Trophoblast cell (in vitro differentiated cells and primary cell): ENCODE measurements around the gene ARSG.

ENCODE experiments used
- DNase-seq, 2 donors: peaks; one replicate each; pipeline ENCODE4 v3.0.0-alpha.2; 2016
- H2AFZ ChIP-seq: 2 replicates; pipeline ENCODE4 v1.6.1; 2013; ENCODE audit warnings: low read length, moderate library complexity, mild to moderate bottlenecking; ENCODE audit not compliant: insufficient read depth, poor library complexity
- H2AK5ac ChIP-seq: 2 replicates; pipeline ENCODE4 v1.6.1; 2013; ENCODE audit warnings: mild to moderate bottlenecking, low read length
- H2BK120ac ChIP-seq: 2 replicates; pipeline ENCODE4 v1.6.1; 2013; ENCODE audit warnings: low read length, mild to moderate bottlenecking, moderate library complexity; ENCODE audit not compliant: insufficient read depth, poor library complexity
- H2BK12ac ChIP-seq: 2 replicates; pipeline ENCODE4 v1.6.1; 2013; ENCODE audit warnings: mild to moderate bottlenecking, low read length, moderate library complexity
- H2BK5ac ChIP-seq: 2 replicates; pipeline ENCODE4 v1.6.1; 2013; ENCODE audit warnings: low read length, low read depth, moderate library complexity, mild to moderate bottlenecking; ENCODE audit not compliant: poor library complexity
- H3K14ac ChIP-seq: 2 replicates; pipeline ENCODE4 v1.6.1; 2013; ENCODE audit warnings: mild to moderate bottlenecking, low read length
- H3K18ac ChIP-seq: 2 replicates; pipeline ENCODE4 v1.6.1; 2013; ENCODE audit warnings: mild to moderate bottlenecking, low read length
- H3K23ac ChIP-seq: 2 replicates; pipeline ENCODE4 v1.6.1; 2013; ENCODE audit warnings: low read length
- H3K27ac ChIP-seq: 2 replicates; pipeline ENCODE4 v1.5.1; 2013; ENCODE audit warnings: low read depth, mild to moderate bottlenecking, inconsistent platforms, low read length, moderate library complexity
- H3K27me3 ChIP-seq: 2 replicates; pipeline ENCODE4 v1.6.1; 2013; ENCODE audit warnings: inconsistent platforms, mild to moderate bottlenecking, low read length, moderate library complexity; ENCODE audit not compliant: insufficient read depth
- H3K36me3 ChIP-seq, 2 experiments: 1 replicate in 1 of 2; 2 replicates in 1 of 2; pipeline ENCODE4 v1.6.1; 2013; ENCODE audit warnings: low read length in 2 of 2, mild to moderate bottlenecking in 2 of 2, moderate library complexity in 1 of 2; ENCODE audit not compliant: insufficient read depth in 2 of 2, control insufficient read depth in 1 of 2
- H3K4ac ChIP-seq: 2 replicates; pipeline ENCODE4 v1.6.1; 2013; ENCODE audit warnings: low read depth, mild to moderate bottlenecking, low read length, moderate library complexity
- H3K4me1 ChIP-seq, 2 experiments: 1 replicate in 1 of 2; 2 replicates in 1 of 2; pipeline ENCODE4 v1.6.1; 2013; ENCODE audit warnings: low read length in 2 of 2, mild to moderate bottlenecking in 2 of 2, moderate library complexity in 1 of 2; ENCODE audit not compliant: insufficient read depth in 2 of 2, control insufficient read depth in 1 of 2
- H3K4me2 ChIP-seq: 2 replicates; pipeline ENCODE4 v1.6.1; 2013; ENCODE audit warnings: inconsistent platforms, mild to moderate bottlenecking, low read length, moderate library complexity
- H3K4me3 ChIP-seq: 2 replicates; pipeline ENCODE4 v1.5.1; 2013; ENCODE audit warnings: mild to moderate bottlenecking, low read depth, low read length, inconsistent platforms
- H3K79me1 ChIP-seq: one replicate; pipeline ENCODE4 v1.6.1; 2013; ENCODE audit warnings: low read length
- H3K79me2 ChIP-seq: 2 replicates; pipeline ENCODE4 v1.6.1; 2013; ENCODE audit warnings: low read length, mild to moderate bottlenecking; ENCODE audit not compliant: control insufficient read depth, insufficient read depth, poor library complexity
- H3K9ac ChIP-seq: 2 replicates; pipeline ENCODE4 v1.6.1; 2013; ENCODE audit warnings: mild to moderate bottlenecking, low read length
- H3K9me3 ChIP-seq: 2 replicates; pipeline ENCODE4 v1.6.1; 2013; ENCODE audit warnings: low read depth, mild to moderate bottlenecking, control low read depth, inconsistent platforms, low read length; ENCODE audit not compliant: insufficient read depth
- H4K12ac ChIP-seq: 2 replicates; pipeline ENCODE4 v1.6.1; 2013; ENCODE audit warnings: low read depth, mild to moderate bottlenecking, low read length, moderate library complexity
- H4K8ac ChIP-seq: 2 replicates; pipeline ENCODE4 v1.6.1; 2013; ENCODE audit warnings: low read depth, mild to moderate bottlenecking, low read length, moderate library complexity
- H4K91ac ChIP-seq: one replicate; pipeline ENCODE4 v1.6.1; 2013; ENCODE audit warnings: low read depth, mild to moderate bottlenecking, low read length, moderate library complexity
- WGBS: extraction: QIAGEN DNeasy Blood & Tissue Kit; methylation state at CpG from one replicate; pipeline ENCODE4 v1.1.7; 2013; ENCODE audit warnings: missing lambda C conversion rate; ENCODE audit not compliant: insufficient read length, insufficient coverage; ENCODE audit errors: extremely low coverage; 5-methylcytosine and 5-hydroxymethylcytosine counted together

The ARSG gene

DNA sequence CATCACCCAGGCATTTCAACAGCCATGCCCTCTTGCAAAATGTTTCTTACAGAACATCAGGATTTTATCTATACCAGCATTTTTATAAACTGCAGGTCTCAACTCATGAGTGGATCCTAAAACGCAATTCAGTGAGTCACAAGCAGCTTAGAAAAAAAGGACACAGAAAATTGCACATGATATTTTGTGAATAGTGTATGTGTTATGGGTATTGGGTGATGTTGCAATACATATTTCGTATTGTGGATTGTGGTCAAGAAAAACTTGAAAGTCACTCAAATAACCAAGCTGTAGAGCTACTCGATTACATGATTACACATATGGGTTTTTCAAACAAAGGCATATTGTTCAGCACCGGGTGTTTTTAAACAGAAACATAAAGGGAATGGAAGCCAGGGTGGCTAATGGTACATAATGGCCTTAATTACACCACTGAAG, 164.6 kb downstream of the ARSG start:
- Histone ChIP-seq H3K23ac (no peak overlapping the region), H3K27ac (peak overlapping the region; percentile 77), H2BK120ac (no peak overlapping the region), H3K27me3 (no peaks in the 10 kb centered on the region), H2BK5ac (no peak overlapping the region), H2AK5ac (no peak overlapping the region), H4K12ac (no peak overlapping the region), H3K79me2 (peaks cover 2% of the 10 kb centered on the region), H2BK12ac (no peak overlapping the region), H3K79me1 (peaks cover 13% of the 10 kb centered on the region), H4K91ac (no peak overlapping the region), H3K36me3 (peaks cover 0 to under 1% of the 10 kb centered on the region in 2 experiments), H2AFZ (no peak overlapping the region), H3K4me3 (no peak overlapping the region), H3K4me2 (peak overlapping the region; percentile 88), H3K4me1 (peaks cover 8 to 13% of the 10 kb centered on the region in 2 experiments), H3K9ac (no peak overlapping the region), H3K9me3 (no peaks in the 10 kb centered on the region), H4K8ac (peak overlapping the region; percentile 33), H3K4ac (no peak overlapping the region), H3K18ac (no peak overlapping the region), H3K14ac (no peak overlapping the region)
- DNase-seq, result peak; percentile 74 to 95
- no CpG with 5 or more reads among the region's 4 CpGs for WGBS

DNA sequence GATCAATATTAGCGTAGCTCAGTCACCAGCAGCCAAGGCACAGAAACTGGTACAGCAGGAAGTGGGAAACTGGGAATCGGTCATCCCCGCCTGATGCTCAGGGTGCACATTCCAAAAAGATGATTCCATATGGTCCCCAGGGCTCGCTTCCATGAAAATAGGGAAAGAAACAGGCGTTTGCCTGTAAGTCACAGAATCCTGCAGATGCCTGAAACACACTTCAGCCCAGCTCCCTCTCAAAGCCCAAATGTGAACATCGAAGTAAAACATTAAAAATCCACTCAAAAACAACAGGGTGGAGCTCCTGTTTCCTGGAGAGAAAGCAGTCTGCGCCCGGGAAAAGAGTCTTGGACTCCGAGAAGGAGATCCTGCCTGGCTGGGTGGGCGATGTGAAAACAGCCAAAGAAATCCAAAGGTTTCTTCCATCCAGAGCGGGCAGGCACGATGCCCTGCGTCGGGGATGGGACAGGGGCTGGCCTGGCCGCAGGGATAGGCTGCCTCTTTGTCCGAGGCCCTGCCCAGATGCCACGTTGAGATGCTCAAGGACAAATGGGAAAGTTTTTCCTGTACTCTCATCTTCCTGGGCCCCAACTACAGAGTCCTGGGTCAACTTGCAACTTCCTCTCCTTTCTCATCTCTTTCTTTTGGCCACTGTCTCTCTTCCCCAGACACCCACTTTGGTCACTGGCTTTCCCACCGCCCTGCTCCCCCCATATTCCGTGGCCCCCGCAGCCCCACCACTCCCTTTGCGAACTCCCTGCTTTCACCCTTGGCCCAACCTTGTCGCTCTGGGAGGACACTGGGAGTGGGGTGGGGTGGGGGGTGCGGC, 165.3 kb downstream of the ARSG start:
- peak overlapping the region; percentile 90 for H3K9ac ChIP-seq
- H3K27ac ChIP-seq, result peak overlapping the region; percentile 77
- no peak overlapping the region for H2BK120ac ChIP-seq
- H3K23ac ChIP-seq, result no peak overlapping the region
- H3K79me1 ChIP-seq, result peaks cover 13% of the 10 kb centered on the region
- no peaks in the 10 kb centered on the region for H3K27me3 ChIP-seq
- H3K4ac ChIP-seq, result peak overlapping the region; percentile 74
- no peaks in the 10 kb centered on the region for H3K9me3 ChIP-seq
- H4K91ac ChIP-seq, result peak overlapping the region; percentile 72
- peak overlapping the region; percentile 78 for H2BK5ac ChIP-seq
- H3K4me3 ChIP-seq, result peak overlapping the region; percentile 95
- peak overlapping the region; percentile 61 for H4K12ac ChIP-seq
- H3K4me2 ChIP-seq, result peak overlapping the region; percentile 88
- no CpG with 5 or more reads among the region's 23 CpGs for WGBS
- peak overlapping the region; percentile 90 for H3K14ac ChIP-seq
- peak overlapping the region; percentile 43 for H2AK5ac ChIP-seq
- H3K18ac ChIP-seq, result no peak overlapping the region
- H4K8ac ChIP-seq, result peak overlapping the region; percentile 44
- peaks cover 2% of the 10 kb centered on the region for H3K79me2 ChIP-seq
- no peaks in the 10 kb centered on the region for H3K36me3 ChIP-seq
- DNase-seq, result peak; percentile 82 to 85
- no peak overlapping the region for H2BK12ac ChIP-seq
- no peak overlapping the region for H2AFZ ChIP-seq
- peaks cover 5 to 10% of the 10 kb centered on the region in 2 experiments for H3K4me1 ChIP-seq

- Histone ChIP-seq H3K4me2 (peak within 1 kb of the TSS; percentile 97), H4K12ac (peak within 1 kb of the TSS; percentile 61), H3K4ac (peak within 1 kb of the TSS; percentile 74), H2AFZ (peak within 1 kb of the TSS; percentile 12), H4K91ac (peak within 1 kb of the TSS; percentile 72), H3K4me3 (peak within 1 kb of the TSS; percentile 95), H3K27ac (peak within 1 kb of the TSS; percentile 77), H4K8ac (peak within 1 kb of the TSS; percentile 44), H3K36me3 (no peaks in the 10 kb centered on the region), H3K18ac (peak within 1 kb of the TSS; percentile 95), H3K23ac (no peak within 1 kb of the TSS), H3K14ac (peak within 1 kb of the TSS; percentile 90), H3K4me1 (peaks cover 3 to 8% of the 10 kb centered on the region in 2 experiments), H2BK120ac (peak within 1 kb of the TSS; percentile 35), H3K79me1 (peaks cover 13% of the 10 kb centered on the region), H2AK5ac (peak within 1 kb of the TSS; percentile 43), H3K27me3 (no peaks in the 10 kb centered on the region), H3K79me2 (peaks cover 2% of the 10 kb centered on the region), H2BK12ac (no peak within 1 kb of the TSS), H2BK5ac (peak within 1 kb of the TSS; percentile 78), H3K9me3 (no peaks in the 10 kb centered on the region), H3K9ac (peak within 1 kb of the TSS; percentile 90)
- WGBS, result no CpG with 5 or more reads among the region's 39 CpGs
- no peak for DNase-seq
These were observed 165.9 kb downstream of the ARSG start, which contains the start of gene WIPI1 for GRCh38 chr17:68457168-68457538. WIPI1 (minus strand) TSS chr17:68457496; CDS start chr17:68457421, 75 bp downstream.

DNA sequence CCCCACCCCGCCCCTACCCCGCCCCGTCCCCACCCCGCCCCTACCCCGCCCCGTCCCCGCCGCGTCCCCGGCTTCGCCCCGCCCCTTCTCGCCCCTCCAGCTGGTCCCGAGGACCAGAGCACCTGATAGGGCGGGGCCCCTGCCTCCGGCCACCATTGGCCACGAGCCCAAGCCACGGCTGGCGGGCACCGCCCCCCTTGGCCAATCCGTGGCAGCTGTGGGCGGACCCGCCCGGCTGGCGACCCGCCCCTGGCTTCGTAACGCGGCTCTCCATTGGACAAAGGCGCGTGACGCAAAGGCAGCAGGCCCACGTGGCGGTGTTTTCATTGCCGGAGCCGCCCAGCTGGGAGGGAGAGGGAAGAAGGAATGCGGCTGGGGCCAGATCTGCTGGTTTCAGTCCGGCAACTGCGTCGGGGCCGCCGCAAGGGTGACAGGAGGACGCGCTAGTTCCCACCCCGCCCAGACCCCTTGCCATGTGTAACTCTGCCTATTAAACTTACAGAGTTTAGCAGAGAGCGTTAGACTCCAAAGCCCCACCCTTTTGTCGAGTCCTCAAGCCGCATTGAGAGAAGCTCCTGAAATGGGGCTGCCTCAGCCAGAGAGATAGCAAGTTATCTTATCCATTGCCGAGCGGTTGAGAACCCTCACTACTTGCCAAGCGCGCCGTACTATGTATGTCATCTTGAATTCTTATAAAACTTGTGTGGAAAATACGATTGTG, 166.4 kb downstream of the ARSG start:
- peaks cover 2% of the 10 kb centered on the region for H3K79me2 ChIP-seq
- H3K27ac ChIP-seq, result peak overlapping the region; percentile 41
- H3K4me2 ChIP-seq, result peak overlapping the region; percentile 97
- H2BK120ac ChIP-seq, result no peak overlapping the region
- DNase-seq, result peak; percentile 100
- no peak overlapping the region for H3K4ac ChIP-seq
- H3K36me3 ChIP-seq, result no peaks in the 10 kb centered on the region
- H3K23ac ChIP-seq, result no peak overlapping the region
- no peak overlapping the region for H4K91ac ChIP-seq
- WGBS, result no CpG with 5 or more reads among the region's 54 CpGs
- no peak overlapping the region for H3K9ac ChIP-seq
- H2AFZ ChIP-seq, result no peak overlapping the region
- H2BK12ac ChIP-seq, result no peak overlapping the region
- H3K4me1 ChIP-seq, result peaks cover 0 to 7% of the 10 kb centered on the region in 2 experiments
- no peaks in the 10 kb centered on the region for H3K9me3 ChIP-seq
- peaks cover 14% of the 10 kb centered on the region for H3K79me1 ChIP-seq
- H3K27me3 ChIP-seq, result no peaks in the 10 kb centered on the region
- H2BK5ac ChIP-seq, result no peak overlapping the region
- peak overlapping the region; percentile 55 for H3K4me3 ChIP-seq
- H3K14ac ChIP-seq, result no peak overlapping the region
- H4K12ac ChIP-seq, result no peak overlapping the region
- H2AK5ac ChIP-seq, result no peak overlapping the region
- no peak overlapping the region for H4K8ac ChIP-seq
- no peak overlapping the region for H3K18ac ChIP-seq
